Right kidney (tissue), 1 donor: ENCODE results near the gene RNF13.
A peak's percentile ranks its signal among the peaks of the same experiment; 100 is the strongest.
"Not testable (repeated sequence)": the region's sequence is repeated elsewhere in the genome, so short reads cannot be mapped to it uniquely, and the experiment has no call there.

Experiments used
- DNase-seq: peaks from one replicate; pipeline ENCODE4 v3.0.0-alpha.2; 2016

The RNF13 gene

GRCh38 chr3:149957361-149958125, 144.5 kb downstream of the RNF13 start:
- no peak for DNase-seq

GRCh38 chr3:149958171-149958796, 145.3 kb downstream of the RNF13 start:
- no peak for DNase-seq

- DNase-seq, result no peak
These were observed 146.4 kb downstream of the RNF13 start for GRCh38 chr3:149959443-149959842.

- no peak for DNase-seq
These were observed 150.5 kb downstream of the RNF13 start for GRCh38 chr3:149963485-149963884.

- DNase-seq, result no peak
These were observed 151.3 kb downstream of the RNF13 start for GRCh38 chr3:149964291-149964690.

- DNase-seq, result no peak
These were observed 152.3 kb downstream of the RNF13 start for GRCh38 chr3:149965278-149965677.

GRCh38 chr3:149967086-149967685, 154.2 kb downstream of the RNF13 start:
- DNase-seq, result peak; percentile 16

GRCh38 chr3:149968216-149968615, 155.2 kb downstream of the RNF13 start:
- DNase-seq, result peak; percentile 4

- DNase-seq, result peak; percentile 64
These were observed 156.3 kb downstream of the RNF13 start for GRCh38 chr3:149969110-149969939.

- peak; percentile 88 for DNase-seq
These were observed 157.1 kb downstream of the RNF13 start for GRCh38 chr3:149969940-149970715.

GRCh38 chr3:149970716-149971402, 157.8 kb downstream of the RNF13 start, which contains the start of gene PFN2:
Gene PFN2 (minus strand): TSS chr3:149970895. CDS start chr3:149970856, 39 bp downstream.
- DNase-seq, result peak; percentile 100

- DNase-seq, result peak; percentile 99
These were observed 158.5 kb downstream of the RNF13 start for GRCh38 chr3:149971403-149972075.

- DNase-seq, result no peak
These were observed 162.9 kb downstream of the RNF13 start for GRCh38 chr3:149975919-149976318.

GRCh38 chr3:149977386-149977785, 164.4 kb downstream of the RNF13 start:
- peak; percentile 7 for DNase-seq

GRCh38 chr3:149981979-149982378, 169.0 kb downstream of the RNF13 start:
- not testable (repeated sequence) for DNase-seq

- not testable (repeated sequence) for DNase-seq
These were observed 170.0 kb downstream of the RNF13 start for GRCh38 chr3:149983053-149983452.

GRCh38 chr3:149983628-149984027, 170.6 kb downstream of the RNF13 start:
- no peak for DNase-seq

- no peak for DNase-seq
These were observed 176.3 kb downstream of the RNF13 start for GRCh38 chr3:149989307-149989706.

- no peak for DNase-seq
These were observed 177.5 kb downstream of the RNF13 start for GRCh38 chr3:149990423-149990948.

- no peak for DNase-seq
These were observed 179.5 kb downstream of the RNF13 start for GRCh38 chr3:149992416-149993058.
